ENCODE results near the gene CHMP4A. TPM values are rescaled to one million over a fixed set of nuclear protein-coding genes. Genes with fewer than 3 reads are reported as not detected.

Gene CHMP4A
- total and polyA plus RNA-seq, 2 of the 13 experiments (the other 11 are each of a cell fraction or from before 2014, with no cell fraction given), result 83.6 to 113 TPM

- peak; percentile 97 for TF ChIP-seq KAT7 (CRISPR knock-in tag; IDR thresholded peaks at IDR 0.05; ENCODE audit: borderline replicate concordance)
- peak; percentile 30 for TF ChIP-seq PTBP1 (IDR thresholded peaks at IDR 0.05; ENCODE audit: low read depth, low read length, poor library complexity, severe bottlenecking)
- peak; percentile 87 for TF ChIP-seq DRAP1 (CRISPR knock-in tag; IDR thresholded peaks at IDR 0.05)
- TF ChIP-seq ATF4 (CRISPR knock-in tag; IDR thresholded peaks at IDR 0.05), result no peak
- TF ChIP-seq DPF2 (CRISPR knock-in tag; IDR thresholded peaks at IDR 0.05; ENCODE audit: borderline replicate concordance, low read depth), result peak; percentile 73; the same call in 1 of the 2 replicates
- TF ChIP-seq ZNF562 (CRISPR knock-in tag; IDR thresholded peaks at IDR 0.05; ENCODE audit: borderline replicate concordance), result no peak
- peak; percentile 100 for TF ChIP-seq ZNF569 (CRISPR knock-in tag; IDR thresholded peaks at IDR 0.05; ENCODE audit: borderline replicate concordance)
- peak; percentile 95; the same call in 1 of the 2 replicates for TF ChIP-seq ZSCAN5A (CRISPR knock-in tag; IDR thresholded peaks at IDR 0.05; ENCODE audit: borderline replicate concordance)
- TF ChIP-seq KDM1A (CRISPR knock-in tag; IDR thresholded peaks at IDR 0.05), result no peak; the same call in 1 of the 2 replicates
- no peak; the same call in 1 of the 2 replicates for TF ChIP-seq ZNF644 (CRISPR knock-in tag; IDR thresholded peaks at IDR 0.05; ENCODE audit: low read depth)
- TF ChIP-seq SMAD1 (CRISPR knock-in tag; IDR thresholded peaks at IDR 0.05; ENCODE audit: borderline replicate concordance, low read depth), result peak; percentile 98
- peak; percentile 51 for TF ChIP-seq ZBTB26 (CRISPR knock-in tag; IDR thresholded peaks at IDR 0.05; ENCODE audit: borderline replicate concordance)
- peak; percentile 95 for TF ChIP-seq ESRRA (CRISPR knock-in tag; IDR thresholded peaks at IDR 0.05; ENCODE audit: low read depth)
- no peak for TF ChIP-seq ZNF770 (CRISPR knock-in tag; IDR thresholded peaks at IDR 0.05)
- TF ChIP-seq AGO1 (IDR thresholded peaks at IDR 0.05; ENCODE audit: low read depth, low read length, poor library complexity, severe bottlenecking), result peak; percentile 94
- TF ChIP-seq ZFP91 (CRISPR knock-in tag; IDR thresholded peaks at IDR 0.05; ENCODE audit: borderline replicate concordance), result no peak
- no peak for TF ChIP-seq RAD51 (IDR thresholded peaks at IDR 0.05; ENCODE audit: borderline replicate concordance)
- no peak; the same call in 1 of the 2 replicates for TF ChIP-seq SNRNP70 (IDR thresholded peaks at IDR 0.05; ENCODE audit: low read depth, low read length)
- TF ChIP-seq SIN3A (IDR thresholded peaks at IDR 0.05; ENCODE audit: borderline replicate concordance, low read depth, low read length), result peak; percentile 98
- peak; percentile 41 for TF ChIP-seq TBX3 (IDR thresholded peaks at IDR 0.05; ENCODE audit: borderline replicate concordance)
Observed at GRCh38 chr14:24195186-24196070, 17.9 kb downstream of the CHMP4A start, which contains the start of gene TM9SF1 (continued).

Data from HepG2 (cell line).